Raji (cell line): Measurements from ENCODE around the gene COL20A1.

Experiments
- POLR2A ChIP-seq: IDR thresholded peaks from 2 replicates; pipeline ENCODE4 v1.6.1; 2011; ENCODE audit warnings: low read depth, low read length, control low read depth; ENCODE audit not compliant: insufficient read depth

The COL20A1 gene

GRCh38 chr20:63360850-63361518 is 68.0 kb downstream of the COL20A1 start, which contains the start of gene CHRNA4:
Gene CHRNA4, minus strand, starts transcription at chr20:63361349. Its CDS starts 184 bp downstream, at chr20:63361165.
- TF ChIP-seq POLR2A = no peak

- TF ChIP-seq POLR2A = no peak
Observed at GRCh38 chr20:63361519-63362435, 68.8 kb downstream of the COL20A1 start.

- TF ChIP-seq POLR2A = no peak
Observed at GRCh38 chr20:63362436-63363009, 69.5 kb downstream of the COL20A1 start.

GRCh38 chr20:63363013-63363957 is 70.3 kb downstream of the COL20A1 start:
- no peak for TF ChIP-seq POLR2A

GRCh38 chr20:63363981-63364561 is 71.1 kb downstream of the COL20A1 start:
- TF ChIP-seq POLR2A = no peak

GRCh38 chr20:63364801-63365585 is 72.0 kb downstream of the COL20A1 start:
- TF ChIP-seq POLR2A = no peak

- no peak for TF ChIP-seq POLR2A
Observed at GRCh38 chr20:63365601-63366389, 72.8 kb downstream of the COL20A1 start.

GRCh38 chr20:63366390-63367365 is 73.7 kb downstream of the COL20A1 start:
- TF ChIP-seq POLR2A = no peak

- TF ChIP-seq POLR2A = no peak
Observed at GRCh38 chr20:63367446-63368055, 74.6 kb downstream of the COL20A1 start.

- TF ChIP-seq POLR2A = no peak
Observed at GRCh38 chr20:63368151-63368550, 75.2 kb downstream of the COL20A1 start.

GRCh38 chr20:63369024-63369530 is 76.1 kb downstream of the COL20A1 start:
- no peak for TF ChIP-seq POLR2A
